Colonic mucosa (tissue), 4 donors: Measurements from ENCODE around the gene PAGE2. TPM values are rescaled to one million over a fixed set of nuclear protein-coding genes. Genes with fewer than 3 reads are reported as not detected.

Experiments used
- DNase-seq: peaks from one replicate; pipeline ENCODE4 v3.0.0-alpha.2; 2020
- H3K27ac ChIP-seq: fragments of 200-600 bp; one replicate; pipeline ENCODE4 v1.8.0; 2021
- H3K27me3 ChIP-seq: fragments of 200-600 bp; one replicate; pipeline ENCODE4 v1.8.0; 2021
- H3K36me3 ChIP-seq: fragments of 200-600 bp; one replicate; pipeline ENCODE4 v1.8.0; 2021
- H3K4me1 ChIP-seq: fragments of 200-600 bp; one replicate; pipeline ENCODE4 v1.8.0; 2021; ENCODE audit warnings: mild to moderate bottlenecking
- H3K4me3 ChIP-seq: fragments of 200-600 bp; one replicate; pipeline ENCODE4 v1.8.0; 2021
- H3K9ac ChIP-seq, 2 donors: one replicate each; pipeline ENCODE4 v1.7.0; 2013; ENCODE audit warnings: control low read depth in 2 of 2, low read depth in 2 of 2, low read length in 2 of 2
- H3K9me3 ChIP-seq: fragments of 200-600 bp; one replicate; pipeline ENCODE4 v1.8.0; 2021
- CTCF ChIP-seq: fragments of 200-600 bp; IDR thresholded peaks from one replicate; pipeline ENCODE4 v1.8.0; 2022; ENCODE audit warnings: antibody characterized with exemption, mild to moderate bottlenecking
- intact Hi-C: fragments of 100-400 bp; cut with DNase I; formaldehyde crosslinking; loops from one replicate; pipeline ENCODE4 v1.14.1; 2022
- total RNA-seq, 2 donors: library from RNA; stranded (reverse); fragmentation: NEBNext Ultra II Directional in 1 of 2; extraction: Animal tissue kit (Norgen Biotek cat#: 25700) in 1 of 2; gene quantifications; one replicate each; pipeline ENCODE4 v1.2.1, GENCODE V29; 2021
- donor health status: healthy.
- donor health status: DM: no; HTN: no; CAD: no.
- donor health status: DM: no; HTN: no; CAD: no.

Gene PAGE2
- total RNA-seq, 2 donors from 2014 or later: not detected

GRCh38 chrX:55118574-55118973 lies 29.8 kb downstream of the PAGE2 start:
- intact Hi-C loops: no loop called here
- DNase-seq: no peak

GRCh38 chrX:55119271-55119670 lies 30.5 kb downstream of the PAGE2 start:
- no peak for TF ChIP-seq CTCF
- Histone ChIP-seq H3K9ac (no peak overlapping the region), H3K4me3 (no peak overlapping the region), H3K9me3 (no peaks in the 10 kb centered on the region), H3K27me3 (no peaks in the 10 kb centered on the region), H3K36me3 (no peaks in the 10 kb centered on the region), H3K27ac (no peak overlapping the region), H3K4me1 (no peaks in the 10 kb centered on the region)
- intact Hi-C loops: no loop called here
- no peak for DNase-seq

More at GRCh38 chrX:55118574-55118973, 29.8 kb downstream of the PAGE2 start:
- H3K4me3 ChIP-seq: no peak overlapping the region
- no peak overlapping the region for H3K9ac ChIP-seq
- H3K36me3 ChIP-seq: no peaks in the 10 kb centered on the region
- H3K9me3 ChIP-seq: no peaks in the 10 kb centered on the region
- no peaks in the 10 kb centered on the region for H3K27me3 ChIP-seq
- TF ChIP-seq CTCF: no peak
- H3K27ac ChIP-seq: no peak overlapping the region
- no peaks in the 10 kb centered on the region for H3K4me1 ChIP-seq

- H3K9me3 ChIP-seq: no peaks in the 10 kb centered on the region
- H3K4me1 ChIP-seq: no peaks in the 10 kb centered on the region
- intact Hi-C loops: no loop called here
- no peak overlapping the region for H3K9ac ChIP-seq
- H3K36me3 ChIP-seq: no peaks in the 10 kb centered on the region
- H3K27me3 ChIP-seq: no peaks in the 10 kb centered on the region
- no peak for TF ChIP-seq CTCF
- no peak for DNase-seq
- H3K27ac ChIP-seq: no peak overlapping the region
- no peak overlapping the region for H3K4me3 ChIP-seq
Measured at GRCh38 chrX:55119712-55120111, 30.9 kb downstream of the PAGE2 start.

GRCh38 chrX:55120761-55121358 lies 32.0 kb downstream of the PAGE2 start:
- H3K27ac ChIP-seq: no peak overlapping the region
- intact Hi-C loops: no loop called here
- TF ChIP-seq CTCF: no peak
- H3K9ac ChIP-seq: no peak overlapping the region
- H3K9me3 ChIP-seq: no peaks in the 10 kb centered on the region
- no peaks in the 10 kb centered on the region for H3K36me3 ChIP-seq
- H3K4me3 ChIP-seq: no peak overlapping the region
- DNase-seq: no peak
- no peaks in the 10 kb centered on the region for H3K27me3 ChIP-seq
- H3K4me1 ChIP-seq: no peaks in the 10 kb centered on the region

- TF ChIP-seq CTCF: no peak
- intact Hi-C loops: no loop called here
Measured at GRCh38 chrX:55123900-55124299, 35.1 kb downstream of the PAGE2 start.

More at GRCh38 chrX:55123900-55124299, 35.1 kb downstream of the PAGE2 start:
- Histone ChIP-seq H3K9ac (no peak overlapping the region), H3K4me3 (no peak overlapping the region), H3K9me3 (no peaks in the 10 kb centered on the region), H3K36me3 (no peaks in the 10 kb centered on the region), H3K4me1 (no peaks in the 10 kb centered on the region), H3K27ac (no peak overlapping the region), H3K27me3 (no peaks in the 10 kb centered on the region)
- no peak for DNase-seq
